SK-N-SH (cell line): ENCODE data around the gene PRRX2. TPM values are rescaled to one million over a fixed set of nuclear protein-coding genes. Genes with fewer than 3 reads are reported as not detected.

ENCODE experiments used
- CTCF ChIA-PET: fragments of 300-600, 350-600 bp; formaldehyde crosslinking; extraction: SDS; loops from one replicate; lab custom pipeline; 2021; lab: Yijun Ruan, JAX
- POLR2A ChIA-PET: fragments of 350-600 bp; sonication (Branson Sonifier 250); formaldehyde crosslinking; extraction: SDS; loops from one replicate; lab custom pipeline; 2020; ENCODE audit warnings: antibody characterized with exemption, inconsistent platforms; lab: Yijun Ruan, JAX
- DNase-seq: peaks from one replicate; pipeline ENCODE4 v3.0.0; 2012
- H2AFZ ChIP-seq: fragments of 200-600 bp; sonication (generic); 2 replicates; pipeline ENCODE4 v1.8.1; 2016; ENCODE audit warnings: antibody characterized with exemption, mild to moderate bottlenecking, low read depth
- H3F3A ChIP-seq: fragments of 200-600 bp; sonication (generic); replicated peaks from 2 replicates; pipeline ENCODE3; 2016; ENCODE audit warnings: antibody characterized with exemption, mild to moderate bottlenecking; ENCODE audit not compliant: insufficient read depth
- H3K27ac ChIP-seq, 2 experiments: fragments of 200-500 bp in 1 of 2; fragments of 200-600 bp in 1 of 2; sonication (Bioruptor generic) in 1 of 2; sonication (generic), shearing (Covaris generic) in 1 of 2; 2 replicates each; pipeline versions ENCODE4 v1.5.1 to v1.6.1; 2014 to 2016; ENCODE audit warnings: low read depth in 2 of 2, inconsistent platforms in 1 of 2, low read length in 1 of 2, mild to moderate bottlenecking in 1 of 2, mixed read lengths in 1 of 2
- H3K27me3 ChIP-seq: fragments of 200-600 bp; sonication (generic), shearing (Covaris generic); 2 replicates; pipeline ENCODE4 v1.6.1; 2016; ENCODE audit warnings: mixed run types; ENCODE audit not compliant: insufficient read depth
- H3K36me3 ChIP-seq, 2 experiments: fragments of 200-500 bp in 1 of 2; fragments of 200-600 bp in 1 of 2; sonication (Bioruptor generic) in 1 of 2; sonication (generic) in 1 of 2; replicated peaks in 1 of 2; 2 replicates each; pipeline versions ENCODE3 to v1.5.1; 2014 to 2016; ENCODE audit warnings: low read length in 1 of 2, mild to moderate bottlenecking in 1 of 2; ENCODE audit not compliant: insufficient read depth in 2 of 2, control insufficient read depth in 1 of 2
- H3K4me1 ChIP-seq, 2 experiments: fragments of 200-500 bp in 1 of 2; fragments of 200-600 bp in 1 of 2; sonication (Bioruptor generic) in 1 of 2; sonication (generic), shearing (Covaris generic) in 1 of 2; 2 replicates each; pipeline versions ENCODE4 v1.5.1 to v1.6.1; 2014 to 2016; ENCODE audit warnings: low read depth in 1 of 2, low read length in 1 of 2, mixed run types in 1 of 2; ENCODE audit not compliant: insufficient read depth in 2 of 2, control insufficient read depth in 1 of 2
- H3K4me2 ChIP-seq: fragments of 200-600 bp; sonication (generic), shearing (Covaris generic); 2 replicates; pipeline ENCODE4 v1.6.1; 2017; ENCODE audit warnings: mixed run types
- H3K4me3 ChIP-seq, 2 experiments: fragments of 200-500 bp in 1 of 2; fragments of 200-600 bp in 1 of 2; sonication (Bioruptor generic) in 1 of 2; sonication (generic), shearing (Covaris generic) in 1 of 2; 2 replicates each; pipeline versions ENCODE4 v1.5.1 to v1.8.1; 2014 to 2016; ENCODE audit warnings: low read depth in 2 of 2, inconsistent platforms in 1 of 2, low read length in 1 of 2, mild to moderate bottlenecking in 1 of 2, mixed read lengths in 1 of 2, moderate library complexity in 1 of 2
- H3K79me2 ChIP-seq: fragments of 200-600 bp; sonication (generic); 2 replicates; pipeline ENCODE4 v1.8.1; 2017; ENCODE audit warnings: mild to moderate bottlenecking; ENCODE audit not compliant: insufficient read depth
- H3K9ac ChIP-seq: fragments of 200-600 bp; sonication (generic); 2 replicates; pipeline ENCODE4 v1.6.1; 2017; ENCODE audit warnings: mixed run types
- H3K9me2 ChIP-seq: fragments of 200-600 bp; sonication (generic); 2 replicates; pipeline ENCODE4 v1.6.1; 2017; ENCODE audit warnings: mixed run types
- H3K9me3 ChIP-seq: fragments of 200-600 bp; sonication (generic); 2 replicates; pipeline ENCODE4 v1.6.1; 2017; ENCODE audit warnings: mixed run types, mild to moderate bottlenecking, moderate library complexity
- H4K20me1 ChIP-seq: fragments of 200-600 bp; sonication (generic); 2 replicates; pipeline ENCODE4 v1.6.1; 2017; ENCODE audit warnings: mild to moderate bottlenecking, mixed run types; ENCODE audit not compliant: insufficient read depth
- EZH2phosphoT487 ChIP-seq: fragments of 200-600 bp; sonication (generic); IDR thresholded peaks from 2 replicates; pipeline ENCODE4 v1.6.1; 2017; ENCODE audit warnings: low read depth, mixed run types, mild to moderate bottlenecking, antibody characterized with exemption, moderate library complexity, borderline replicate concordance
- FOSL2 ChIP-seq: IDR thresholded peaks from 2 replicates; pipeline ENCODE4 v1.4.0; 2012; ENCODE audit warnings: low read depth, mild to moderate bottlenecking, moderate library complexity, borderline replicate concordance
- GABPA ChIP-seq: IDR thresholded peaks from 2 replicates; pipeline ENCODE4 v1.4.0; 2012; ENCODE audit warnings: low read depth, mild to moderate bottlenecking
- GATA2 ChIP-seq: sonication (generic); formaldehyde crosslinking; IDR thresholded peaks from 2 replicates; pipeline ENCODE4 v1.5.0; 2020; ENCODE audit warnings: mild to moderate bottlenecking, missing genetic modification reagents
- IRF3 ChIP-seq: fragments of 150-350 bp; IDR thresholded peaks from 2 replicates; pipeline ENCODE4 v1.6.1; 2016; ENCODE audit warnings: mild to moderate bottlenecking, low read depth, low read length
- JUND ChIP-seq: IDR thresholded peaks from 2 replicates; pipeline ENCODE4 v1.4.0; 2012
- MAX ChIP-seq: IDR thresholded peaks from 2 replicates; pipeline ENCODE4 v1.4.0; 2012; ENCODE audit warnings: low read depth
- MXI1 ChIP-seq: IDR thresholded peaks from 2 replicates; pipeline ENCODE4 v1.6.1; 2012; ENCODE audit warnings: mild to moderate bottlenecking, low read depth, low read length, improper control_type of control experiment
- POLR2AphosphoS5 ChIP-seq: IDR thresholded peaks from 2 replicates; pipeline ENCODE4 v1.6.1; 2012; ENCODE audit warnings: low read depth, low read length
- REST ChIP-seq: IDR thresholded peaks from 2 replicates; pipeline ENCODE4 v1.6.1; 2012; ENCODE audit warnings: mild to moderate bottlenecking, low read depth, low read length, moderate library complexity
- RFX5 ChIP-seq: IDR thresholded peaks from 2 replicates; pipeline ENCODE4 v1.6.1; 2012; ENCODE audit warnings: mild to moderate bottlenecking, improper control_type of control experiment, low read length
- RXRA ChIP-seq: IDR thresholded peaks from 2 replicates; pipeline ENCODE4 v1.4.0; 2012; ENCODE audit warnings: low read depth, mild to moderate bottlenecking, borderline replicate concordance
- SIN3A ChIP-seq: IDR thresholded peaks from 2 replicates; pipeline ENCODE4 v1.6.1; 2012; ENCODE audit warnings: low read depth, mild to moderate bottlenecking, low read length, moderate library complexity, borderline replicate concordance
- SMC3 ChIP-seq: IDR thresholded peaks from 2 replicates; pipeline ENCODE4 v1.6.1; 2012; ENCODE audit warnings: low read depth, low read length, improper control_type of control experiment
- TAF1 ChIP-seq: IDR thresholded peaks from 2 replicates; pipeline ENCODE4 v1.6.1; 2012; ENCODE audit warnings: low read depth, mild to moderate bottlenecking, low read length, moderate library complexity, borderline replicate concordance
- USF1 ChIP-seq: IDR thresholded peaks from 2 replicates; pipeline ENCODE4 v1.4.0; 2012; ENCODE audit warnings: low read depth, borderline replicate concordance
- WGBS: methylation state at CpG from one replicate; pipeline ENCODE4 v1.1.6; 2017; ENCODE audit warnings: low lambda C conversion rate; 5-methylcytosine and 5-hydroxymethylcytosine counted together
- polyA plus RNA-seq, 3 experiments: library from polyadenylated mRNA; depleted of rRNA; stranded (reverse); fragments of >200 nt; gene quantifications; 2 replicates each; pipeline ENCODE4 v1.2.3, GENCODE V29; 2012

The PRRX2 gene
- polyA plus RNA-seq, 1 of the 3 experiments (the other 2 are of a cell fraction) = 0.84 TPM

- Histone ChIP-seq H3K9me2 (no peaks in the 10 kb centered on the region), H3K9me3 (no peaks in the 10 kb centered on the region), H3K27ac (peak overlapping the region; percentile 60 to 92), H4K20me1 (peaks cover 26% of the 10 kb centered on the region), H3K79me2 (peaks cover 39% of the 10 kb centered on the region), H3K4me2 (peak overlapping the region; percentile 98), H3K9ac (peak overlapping the region; percentile 85), H2AFZ (no peak overlapping the region), H3K4me3 (peak overlapping the region; percentile 99 to 100), H3K27me3 (no peaks in the 10 kb centered on the region), H3K4me1 (peaks cover 18 to 31% of the 10 kb centered on the region in 2 experiments), H3F3A (peaks cover 19% of the 10 kb centered on the region), H3K36me3 (peaks cover 7 to 30% of the 10 kb centered on the region in 2 experiments)
- ChIA-PET POLR2A (interaction anchor here (0.6 to 2.4 kb wide), 6 partner anchors 11 to 149 kb away, joined by 3 to 15 read pairs (median 5); partner anchors contain the start of gene NTMT1), CTCF (interaction anchor here (0.5 to 7.9 kb wide), 25 partner anchors 9 to 520 kb away, joined by 3 to 81 read pairs (median 4); partner anchors contain the start of genes C9orf50 and NTMT1)
- WGBS = 2% methylated on average over 24 of the region's 44 CpGs
- TF ChIP-seq JUND (no peak), SMC3 (no peak), MXI1 (0 out of 2 replicates have a peak, but pooled peaks have one; percentile 46)
- no peak for DNase-seq
Measured at GRCh38 chr9:129640871-129641749, 24.3 kb upstream of the PRRX2 start.

GRCh38 chr9:129641750-129642585 is 23.5 kb upstream of the PRRX2 start, which contains the start of gene ASB6:
TSS of gene ASB6 (minus strand) at chr9:129642151. CDS start at chr9:129641999, 152 bp downstream.
- Histone ChIP-seq H3K9me2 (no peaks in the 10 kb centered on the region), H3K79me2 (peaks cover 39% of the 10 kb centered on the region), H3K27ac (peak within 1 kb of the TSS; percentile 64 to 92), H3K9ac (peak within 1 kb of the TSS; percentile 85), H3K27me3 (no peaks in the 10 kb centered on the region), H3K4me2 (peak within 1 kb of the TSS; percentile 98), H3K4me1 (peaks cover 18 to 31% of the 10 kb centered on the region in 2 experiments), H3K4me3 (peak within 1 kb of the TSS; percentile 99 to 100), H3K9me3 (no peaks in the 10 kb centered on the region), H3F3A (peaks cover 18% of the 10 kb centered on the region), H4K20me1 (peaks cover 26% of the 10 kb centered on the region), H2AFZ (peak within 1 kb of the TSS; percentile 95), H3K36me3 (peaks cover 7 to 26% of the 10 kb centered on the region in 2 experiments)
- CTCF ChIA-PET = interaction anchor here (0.5 to 7.9 kb wide), 50 partner anchors 8 to 661 kb away, joined by 3 to 81 read pairs (median 4); partner anchors contain the start of genes C9orf50, NTMT1 and PTGES
- DNase-seq = peak; percentile 99
- POLR2A ChIA-PET = interaction anchor here (0.6 to 1.5 kb wide), 3 partner anchors 18 to 147 kb away, joined by 3 to 6 read pairs (median 4); no protein-coding TSS in a partner anchor
- WGBS = 1% methylated on average over 27 of the region's 93 CpGs
- TF ChIP-seq TAF1 (peak; percentile 90), RFX5 (no peak), IRF3 (no peak), FOSL2 (no peak), USF1 (no peak), GABPA (peak; percentile 95), POLR2AphosphoS5 (peak; percentile 52), RXRA (no peak), GATA2 (CRISPR knock-in tag) (no peak), SIN3A (0 out of 2 replicates have a peak, but pooled peaks have one; percentile 43), MXI1 (peak; percentile 67; the same call in 1 of the 2 replicates), EZH2phosphoT487 (no peak), REST (peak; percentile 3; the same call in 1 of the 2 replicates), MAX (peak; percentile 76)
